GOT3 (cell line): ENCODE results near the gene MORN5.

Experiments used
- DNase-seq: peaks from one replicate; lab custom pipeline; 2025; ENCODE audit warnings: mixed read lengths; lab: John Stamatoyannopoulos, UW

The MORN5 gene

GRCh38 chr9:122216138-122216797 is 56.6 kb downstream of the MORN5 start:
- no peak for DNase-seq

- DNase-seq = no peak
Measured at GRCh38 chr9:122216798-122217418, 57.2 kb downstream of the MORN5 start.

GRCh38 chr9:122217640-122218039 is 57.9 kb downstream of the MORN5 start:
- DNase-seq = no peak

- no peak for DNase-seq
Measured at GRCh38 chr9:122218071-122218934, 58.6 kb downstream of the MORN5 start.

GRCh38 chr9:122218935-122219855 is 59.5 kb downstream of the MORN5 start:
- no peak for DNase-seq

- no peak for DNase-seq
Measured at GRCh38 chr9:122219856-122220672, 60.4 kb downstream of the MORN5 start.

- DNase-seq = no peak
Measured at GRCh38 chr9:122220673-122221182, 61.0 kb downstream of the MORN5 start.

GRCh38 chr9:122221183-122221811 is 61.6 kb downstream of the MORN5 start:
- no peak for DNase-seq

- no peak for DNase-seq
Measured at GRCh38 chr9:122222791-122223190, 63.1 kb downstream of the MORN5 start.

- DNase-seq = no peak
Measured at GRCh38 chr9:122223435-122223834, 63.7 kb downstream of the MORN5 start.

- DNase-seq = no peak
Measured at GRCh38 chr9:122225312-122226141, 65.8 kb downstream of the MORN5 start.

GRCh38 chr9:122226142-122226757 is 66.5 kb downstream of the MORN5 start:
- no peak for DNase-seq

- DNase-seq = no peak
Measured at GRCh38 chr9:122226758-122227574, 67.3 kb downstream of the MORN5 start.

- no peak for DNase-seq
Measured at GRCh38 chr9:122227575-122227900, 67.8 kb downstream of the MORN5 start.

GRCh38 chr9:122228191-122228567 is 68.5 kb downstream of the MORN5 start:
- no peak for DNase-seq

- no peak for DNase-seq
Measured at GRCh38 chr9:122228568-122229484, 69.1 kb downstream of the MORN5 start, which contains the start of gene LHX6. Gene LHX6, minus strand, starts transcription at chr9:122228957. Its CDS starts 217 bp downstream, at chr9:122228740.

- no peak for DNase-seq
Measured at GRCh38 chr9:122229485-122229837, 69.8 kb downstream of the MORN5 start.
